K562 (cell line): Measurements from ENCODE around the gene TMEM131L. TPM values are rescaled to one million over a fixed set of nuclear protein-coding genes. Genes with fewer than 3 reads are reported as not detected.

Experiments
- ARNT ChIP-seq, 2 experiments: fragments of 450-650 bp; IDR thresholded peaks; 2 replicates each; pipeline ENCODE4 v1.6.1; 2016; ENCODE audit warnings: mild to moderate bottlenecking in 1 of 2
- DNMT1 ChIP-seq: fragments of 450-650 bp; IDR thresholded peaks from 2 replicates; pipeline ENCODE4 v1.6.1; 2016; ENCODE audit warnings: antibody characterized with exemption, mild to moderate bottlenecking
- ELF4 ChIP-seq: fragments of 450-650 bp; formaldehyde crosslinking; IDR thresholded peaks from 2 replicates; pipeline ENCODE4 v1.4.0; 2022; ENCODE audit warnings: missing genetic modification characterization
- HDAC3 ChIP-seq: fragments of 450-650 bp; IDR thresholded peaks from 2 replicates; pipeline ENCODE4 v1.6.1; 2018; ENCODE audit warnings: borderline replicate concordance, mild to moderate bottlenecking, moderate library complexity; ENCODE audit not compliant: partially characterized antibody
- HEY1 ChIP-seq: fragments of 250-450 bp; sonication (Bioruptor Pico); IDR thresholded peaks from 2 replicates; pipeline ENCODE4 v1.5.0; 2020; ENCODE audit warnings: mild to moderate bottlenecking, moderate library complexity, borderline replicate concordance
- KDM1A ChIP-seq, 2 experiments: fragments of 450-650 bp; IDR thresholded peaks; 2 replicates each; pipeline ENCODE4 v1.6.1; 2016; ENCODE audit warnings: mild to moderate bottlenecking in 2 of 2
- MAX ChIP-seq: sonication (generic); formaldehyde crosslinking; IDR thresholded peaks from 2 replicates; pipeline ENCODE4 v1.9.0; 2022; ENCODE audit warnings: mild to moderate bottlenecking, missing genetic modification reagents
- MAZ ChIP-seq, 2 experiments: fragments of 450-650 bp in 1 of 2; sonication (generic) in 1 of 2; formaldehyde crosslinking; IDR thresholded peaks in 1 of 2; conservative IDR thresholded peaks in 1 of 2; 2 replicates each; pipeline versions ENCODE4 v1.4.0 to v1.5.0; 2020; ENCODE audit warnings: mild to moderate bottlenecking in 1 of 2, missing genetic modification reagents in 1 of 2
- PCBP2 ChIP-seq: fragments of 200-400 bp; formaldehyde crosslinking; IDR thresholded peaks from 2 replicates; pipeline ENCODE4 v1.6.1; 2018; ENCODE audit warnings: low read length, low read depth, mild to moderate bottlenecking, moderate library complexity; ENCODE audit not compliant: poor library complexity, severe bottlenecking
- PHB ChIP-seq: fragments of 250-450 bp; sonication (Bioruptor Pico); IDR thresholded peaks from 2 replicates; pipeline ENCODE4 v1.5.0; 2021
- POU5F1 ChIP-seq: fragments of 150-350 bp; IDR thresholded peaks from 2 replicates; pipeline ENCODE4 v1.6.1; 2014; ENCODE audit warnings: borderline replicate concordance, low read length, low read depth, mild to moderate bottlenecking; ENCODE audit not compliant: partially characterized antibody
- RFX1 ChIP-seq: fragments of 450-650 bp; IDR thresholded peaks from 2 replicates; pipeline ENCODE4 v1.6.1; 2016; ENCODE audit warnings: mild to moderate bottlenecking, moderate library complexity
- SMARCE1 ChIP-seq: fragments of 450-650 bp; IDR thresholded peaks from 2 replicates; pipeline ENCODE4 v1.7.1; 2016; ENCODE audit warnings: mild to moderate bottlenecking
- SP1 ChIP-seq: sonication (generic); formaldehyde crosslinking; IDR thresholded peaks from 2 replicates; pipeline ENCODE4 v1.8.1; 2022; ENCODE audit warnings: mild to moderate bottlenecking, missing genetic modification reagents
- SPI1 ChIP-seq: IDR thresholded peaks from 2 replicates; pipeline ENCODE4 v1.6.1; 2011; ENCODE audit warnings: low read depth, low read length, control low read depth, borderline replicate concordance
- TFAP4 ChIP-seq: sonication (generic); formaldehyde crosslinking; IDR thresholded peaks from 2 replicates; pipeline ENCODE4 v1.8.0; 2022; ENCODE audit warnings: missing genetic modification reagents, mild to moderate bottlenecking, moderate library complexity, borderline replicate concordance
- THRB ChIP-seq: fragments of 450-650 bp; formaldehyde crosslinking; conservative IDR thresholded peaks from 2 replicates; pipeline ENCODE4 v1.4.0; 2022; ENCODE audit warnings: mild to moderate bottlenecking, missing genetic modification characterization
- TRIM25 ChIP-seq: fragments of 450-650 bp; IDR thresholded peaks from 2 replicates; pipeline ENCODE4 v1.7.0; 2016; ENCODE audit warnings: borderline replicate concordance
- YBX1 ChIP-seq: fragments of 450-650 bp; IDR thresholded peaks from 2 replicates; pipeline ENCODE4 v1.7.1; 2016; ENCODE audit warnings: mild to moderate bottlenecking
- ZEB2 ChIP-seq: fragments of 450-650 bp; IDR thresholded peaks from 2 replicates; pipeline ENCODE4 v1.6.1; 2016
- ZNF140 ChIP-seq: fragments of 250-450 bp; sonication (Bioruptor Pico); IDR thresholded peaks from 2 replicates; pipeline ENCODE4 v1.8.0; 2021; ENCODE audit warnings: moderate library complexity, mild to moderate bottlenecking, inconsistent platforms
- ZNF143 ChIP-seq: sonication (generic); formaldehyde crosslinking; IDR thresholded peaks from 2 replicates; pipeline ENCODE4 v1.9.0; 2022; ENCODE audit warnings: mild to moderate bottlenecking, missing genetic modification reagents
- ZNF395 ChIP-seq: fragments of 200-800 bp; sonication (Bioruptor generic); IDR thresholded peaks from 2 replicates; pipeline ENCODE4 v1.6.1; 2017; ENCODE audit warnings: missing genetic modification characterization, missing compliant biosample characterization
- ZNF583 ChIP-seq: fragments of 250-450 bp; sonication (Bioruptor Pico); IDR thresholded peaks from 2 replicates; pipeline ENCODE4 v1.4.0; 2020
- polyA plus RNA-seq, 8 experiments: library from polyadenylated mRNA; depleted of rRNA in 4 of 8; stranded (reverse) in 5 of 8; unstranded in 3 of 8; fragments of >200 nt; fragmentation: Nextera tagmentation in 2 of 8; fragmentation: Illumina TruSeq in 1 of 8; extraction: Ambion mirVana in 2 of 8; extraction: Trizol in 1 of 8; gene quantifications; 2 replicates each; pipeline versions ENCODE4 v1.2.1 to v1.2.3, GENCODE V29; 2011 to 2014; ENCODE audit warnings: inconsistent platforms in 1 of 8, missing spikeins in 1 of 8
- total RNA-seq, 7 experiments: library from RNA; depleted of rRNA in 6 of 7; stranded (reverse); fragments of >200 nt in 6 of 7; fragmentation: Illumina TruSeq in 2 of 7; extraction: Trizol in 2 of 7; gene quantifications; 2 replicates each; pipeline versions ENCODE4 v1.2.1 to v1.2.3, GENCODE V29; 2011 to 2021; ENCODE audit warnings: low replicate concordance in 1 of 7

TMEM131L gene
- total and polyA plus RNA-seq, 9 of the 15 experiments (the other 6 are each of a cell fraction or from before 2014, with no cell fraction given), result 1.2 to 20.8 (median 12.9) TPM

GRCh38 chr4:153643406-153644383, 177.5 kb downstream of the TMEM131L start (continued):
- TF ChIP-seq MAZ (CRISPR knock-in tag; conservative IDR thresholded peaks at IDR 0.05 in 1 of 2, IDR thresholded peaks at IDR 0.05 in 1 of 2) (no peak), KDM1A (IDR thresholded peaks at IDR 0.05) (peak; percentile 63 to 81), HDAC3 (no peak), MAX (CRISPR knock-in tag) (no peak), ZNF395 (CRISPR knock-in tag) (no peak), ZEB2 (no peak), ZNF140 (CRISPR knock-in tag) (no peak), PCBP2 (no peak), RFX1 (no peak), PHB (no peak), DNMT1 (no peak), ELF4 (CRISPR knock-in tag) (no peak), ZNF583 (no peak), SMARCE1 (no peak), YBX1 (no peak), TRIM25 (no peak), POU5F1 (no peak), ZNF143 (CRISPR knock-in tag) (no peak), HEY1 (CRISPR knock-in tag) (no peak), THRB (CRISPR knock-in tag) (no peak), SP1 (CRISPR knock-in tag) (no peak), SPI1 (peak; percentile 64; the same call in 1 of the 2 replicates), TFAP4 (CRISPR knock-in tag) (no peak), ARNT (IDR thresholded peaks at IDR 0.05) (no peak)
